H1 (cell line): ENCODE data around the gene MEMO1. TPM values are rescaled to one million over a fixed set of nuclear protein-coding genes. Genes with fewer than 3 reads are reported as not detected.

Experiments used
- SP4 ChIP-seq: IDR thresholded peaks from 2 replicates; pipeline ENCODE4 v1.6.1; 2012; ENCODE audit warnings: low read length, inconsistent platforms
- polyA plus RNA-seq, 7 experiments: library from polyadenylated mRNA; depleted of rRNA in 3 of 7; stranded (reverse) in 5 of 7; unstranded in 2 of 7; fragments of >200 nt in 5 of 7; fragments of 200-250 nt in 2 of 7; gene quantifications; 1 replicate in 5 of 7; 2 replicates in 1 of 7; 4 replicates in 1 of 7; pipeline versions ENCODE4 v1.2.1 to v1.2.3, GENCODE V29; 2011 to 2013; ENCODE audit warnings: missing spikeins in 2 of 7, mixed read lengths in 2 of 7
- total RNA-seq: library from RNA; stranded (reverse); fragmentation: NEBNext Ultra II Directional; extraction: Animal tissue kit (Norgen Biotek cat#: 25700); gene quantifications from 2 replicates; pipeline ENCODE4 v1.2.1, GENCODE V29; 2021

Gene MEMO1
- total and polyA plus RNA-seq, 2 of the 8 experiments (the other 6 are each of a cell fraction or from before 2014, with no cell fraction given) = 26.9 to 54.7 TPM

- TF ChIP-seq SP4 = no peak
These were observed 1.1 kb downstream of the MEMO1 start (continued) for GRCh38 chr2:32009516-32010256.
